Adrenal gland (tissue), 12 donors: ENCODE measurements around the gene GRIK1. TPM values are rescaled to one million over a fixed set of nuclear protein-coding genes. Genes with fewer than 3 reads are reported as not detected.

ENCODE experiments used
- DNase-seq, 7 donors: peaks; one replicate each; pipeline ENCODE4 v3.0.0-alpha.2; 2019 to 2020
- H3K27ac ChIP-seq, 5 donors: fragments of 200-600 bp; sonication (generic) in 4 of 5; 1 replicate in 3 of 5; 2 replicates in 2 of 5; pipeline versions ENCODE4 v1.5.1 to v1.8.0; 2016 to 2020; ENCODE audit warnings: mild to moderate bottlenecking in 1 of 5
- H3K27me3 ChIP-seq: fragments of 200-600 bp; 2 replicates; pipeline ENCODE4 v1.8.0; 2021
- H3K36me3 ChIP-seq, 2 donors: fragments of 200-600 bp; replicated peaks in 1 of 2; 1 replicate in 1 of 2; 2 replicates in 1 of 2; pipeline versions ENCODE4 v1.5.1 to v1.8.0; 2018 to 2022
- H3K4me1 ChIP-seq, 2 donors: fragments of 200-600 bp; replicated peaks in 1 of 2; 1 replicate in 1 of 2; 2 replicates in 1 of 2; pipeline versions ENCODE4 v1.5.1 to v1.8.0; 2018 to 2021
- H3K4me3 ChIP-seq, 4 donors: fragments of 200-600 bp; sonication (generic) in 3 of 4; one replicate each; pipeline ENCODE4 v1.5.1; 2016 to 2018
- H3K9me3 ChIP-seq, 3 donors: fragments of 200-600 bp; sonication (generic) in 1 of 3; replicated peaks in 1 of 3; 1 replicate in 2 of 3; 2 replicates in 1 of 3; pipeline versions ENCODE4 v1.5.1 to v1.8.0; 2016 to 2021
- POLR2A ChIP-seq, 2 donors: fragments of 450-650 bp; IDR thresholded peaks; one replicate each; pipeline ENCODE4 v1.6.1; 2017; ENCODE audit warnings: antibody characterized with exemption in 2 of 2, mild to moderate bottlenecking in 2 of 2, moderate library complexity in 1 of 2
- WGBS, 4 donors: extraction: QIAGEN DNeasy Blood & Tissue Kit in 2 of 4; methylation state at CpG; one replicate each; pipeline versions ENCODE4 v1.1.5 to v1.1.7; 2013 to 2017; 5-methylcytosine and 5-hydroxymethylcytosine counted together
- intact Hi-C, 2 donors: fragments of 100-400 bp; cut with DNase I; formaldehyde crosslinking; loops; one replicate each; pipeline versions ENCODE4 v1.14.1 to v1.15.0; 2022 to 2023
- polyA plus RNA-seq, 3 donors: library from polyadenylated mRNA; stranded (reverse); fragments of 200-250 nt in 2 of 3; fragments of 350-450 nt in 1 of 3; fragmentation: Illumina TruSeq in 1 of 3; extraction: RNeasy Lipid Tissue Mini Kit (QIAGEN cat#74804) in 1 of 3; gene quantifications; one replicate each; pipeline ENCODE4 v1.2.3, GENCODE V29; 2013 to 2014
- total RNA-seq, 9 donors: library from RNA; depleted of rRNA in 4 of 9; stranded (reverse); fragments of >200 nt in 4 of 9; fragments of 120-200 nt in 1 of 9; fragmentation: NEBNext Ultra II Directional in 1 of 9; extraction: Animal tissue kit (Norgen Biotek cat#: 25700) in 1 of 9; gene quantifications; one replicate each; pipeline versions ENCODE4 v1.1.0 to v1.2.4, GENCODE V29; 2013 to 2023
- TF ChIP-seq, protein P1 (sequence below), 6 experiments: fragments of 450-650 bp in 4 of 6; fragments of 200-600 bp in 2 of 6; sonication (generic) in 1 of 6; IDR thresholded peaks; 1 replicate in 5 of 6; 2 replicates in 1 of 6; pipeline versions ENCODE4 v1.5.1 to v1.8.0; 2016 to 2021; ENCODE audit warnings: antibody characterized with exemption in 6 of 6, mild to moderate bottlenecking in 2 of 6, moderate library complexity in 1 of 6
- donor health status: healthy with polysubstance abuse.
- donor health status: Bipolar disorder and iron deficiency.
- donor health status: DM: yes; HTN: yes; CAD: no.
- donor health status: DM: no; HTN: no; CAD: no.
- donor health status: DM: no; HTN: no; CAD: no.
- donor health status: DM: yes; HTN: yes; CAD: no.

GRIK1 gene
- total and polyA plus RNA-seq, 12 donors, result 0.23 to 47.4 (median 8.1) TPM; not detected in 3

DNA sequence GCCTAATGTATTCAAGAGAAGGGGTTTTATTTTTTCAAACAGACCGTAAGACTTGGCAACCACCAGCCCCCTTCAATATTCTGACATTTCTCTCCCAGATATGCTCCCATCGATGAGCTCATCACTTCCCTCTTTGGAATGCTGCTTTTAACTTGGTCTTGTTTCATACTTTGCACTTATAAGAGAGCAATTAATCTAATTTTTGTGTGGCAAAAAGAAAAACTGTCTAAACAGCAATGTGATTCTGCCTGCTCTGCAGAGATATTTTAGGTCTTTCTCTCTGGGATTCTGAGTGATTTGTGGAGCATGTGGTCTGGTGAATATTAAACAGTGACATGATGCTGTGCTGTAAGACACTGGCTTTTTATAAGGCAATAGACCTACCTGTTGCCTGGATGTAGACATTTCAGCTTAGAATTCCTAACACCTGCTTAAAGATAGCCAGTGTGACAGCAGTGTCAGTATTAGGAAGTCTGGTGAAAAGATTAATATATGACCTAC is 356.3 kb downstream of the GRIK1 start:
- 68 to 81% (median 75%) methylated on average over 2 of the region's 2 CpGs for WGBS, 4 donors
- Histone ChIP-seq H3K27ac (no peak overlapping the region), H3K36me3 (no peaks in the 10 kb centered on the region), H3K9me3 (no peaks in the 10 kb centered on the region), H3K4me1 (no peaks in the 10 kb centered on the region), H3K4me3 (no peak overlapping the region), H3K27me3 (no peaks in the 10 kb centered on the region)
- DNase-seq, result no peak
- TF ChIP-seq POLR2A (IDR thresholded peaks at IDR 0.05), result no peak
- TF ChIP-seq, protein P1, sequence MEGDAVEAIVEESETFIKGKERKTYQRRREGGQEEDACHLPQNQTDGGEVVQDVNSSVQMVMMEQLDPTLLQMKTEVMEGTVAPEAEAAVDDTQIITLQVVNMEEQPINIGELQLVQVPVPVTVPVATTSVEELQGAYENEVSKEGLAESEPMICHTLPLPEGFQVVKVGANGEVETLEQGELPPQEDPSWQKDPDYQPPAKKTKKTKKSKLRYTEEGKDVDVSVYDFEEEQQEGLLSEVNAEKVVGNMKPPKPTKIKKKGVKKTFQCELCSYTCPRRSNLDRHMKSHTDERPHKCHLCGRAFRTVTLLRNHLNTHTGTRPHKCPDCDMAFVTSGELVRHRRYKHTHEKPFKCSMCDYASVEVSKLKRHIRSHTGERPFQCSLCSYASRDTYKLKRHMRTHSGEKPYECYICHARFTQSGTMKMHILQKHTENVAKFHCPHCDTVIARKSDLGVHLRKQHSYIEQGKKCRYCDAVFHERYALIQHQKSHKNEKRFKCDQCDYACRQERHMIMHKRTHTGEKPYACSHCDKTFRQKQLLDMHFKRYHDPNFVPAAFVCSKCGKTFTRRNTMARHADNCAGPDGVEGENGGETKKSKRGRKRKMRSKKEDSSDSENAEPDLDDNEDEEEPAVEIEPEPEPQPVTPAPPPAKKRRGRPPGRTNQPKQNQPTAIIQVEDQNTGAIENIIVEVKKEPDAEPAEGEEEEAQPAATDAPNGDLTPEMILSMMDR (IDR thresholded peaks at IDR 0.05), result no peak
- intact Hi-C loops, result no loop called here

DNA sequence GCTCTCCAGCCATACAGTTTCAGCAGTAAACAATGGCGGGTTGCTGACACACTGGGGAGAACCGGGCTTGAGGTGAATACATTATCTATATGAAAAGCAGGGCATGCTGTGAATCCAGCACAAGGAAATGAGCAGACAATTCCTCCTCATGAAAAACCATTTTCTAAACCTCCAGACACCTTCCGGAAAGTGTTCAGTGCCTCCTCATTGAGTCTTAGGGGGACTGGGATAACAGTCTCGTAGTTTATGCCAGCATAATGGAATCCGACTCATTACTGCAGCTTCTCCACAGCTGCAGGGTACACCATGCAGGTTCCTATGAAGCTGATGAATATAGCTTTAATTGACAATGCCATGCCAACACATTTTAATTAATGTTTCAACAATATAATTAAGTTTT is 356.9 kb downstream of the GRIK1 start:
- H3K4me1 ChIP-seq, result no peaks in the 10 kb centered on the region
- no peak for DNase-seq
- H3K27ac ChIP-seq, result no peak overlapping the region
- no peak for TF ChIP-seq POLR2A (IDR thresholded peaks at IDR 0.05)
- TF ChIP-seq, protein P1 (IDR thresholded peaks at IDR 0.05), result no peak
- no peak overlapping the region for H3K4me3 ChIP-seq
- H3K9me3 ChIP-seq, result no peaks in the 10 kb centered on the region
- no peaks in the 10 kb centered on the region for H3K27me3 ChIP-seq
- WGBS, 4 donors, result 89 to 96% (median 92%) methylated on average over 5 of the region's 5 CpGs
- H3K36me3 ChIP-seq, result no peaks in the 10 kb centered on the region
- intact Hi-C loops, result no loop called here

DNA sequence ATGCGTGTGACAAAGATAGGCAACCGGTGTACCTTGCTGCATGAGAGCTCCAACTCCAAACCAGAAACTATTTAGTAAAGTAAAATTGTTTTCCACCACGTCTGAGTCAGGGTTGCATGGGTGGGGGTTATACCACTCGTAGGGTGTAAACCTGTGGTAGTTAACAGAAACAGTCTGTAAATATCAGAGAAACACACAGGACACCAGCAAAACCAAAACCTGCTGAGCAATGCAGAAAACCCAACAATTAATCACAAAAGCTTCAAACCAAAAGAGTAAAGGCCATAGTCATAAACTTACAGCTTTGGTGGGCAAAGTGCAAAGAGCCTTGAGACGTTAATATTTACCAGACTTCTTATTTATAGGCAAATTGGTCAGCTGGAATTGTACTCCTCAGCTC is 358.4 kb downstream of the GRIK1 start:
- no peaks in the 10 kb centered on the region for H3K27me3 ChIP-seq
- H3K4me1 ChIP-seq, result no peaks in the 10 kb centered on the region
- H3K36me3 ChIP-seq, result no peaks in the 10 kb centered on the region
- H3K4me3 ChIP-seq, result no peak overlapping the region
- DNase-seq, result no peak
- WGBS, 4 donors, result 81 to 88% (median 82%) methylated on average over 5 of the region's 5 CpGs
- TF ChIP-seq, protein P1 (IDR thresholded peaks at IDR 0.05), result no peak
- TF ChIP-seq POLR2A (IDR thresholded peaks at IDR 0.05), result no peak
- H3K9me3 ChIP-seq, result no peaks in the 10 kb centered on the region
- intact Hi-C loops, result no loop called here
- H3K27ac ChIP-seq, result no peak overlapping the region

- Histone ChIP-seq H3K4me1 (no peaks in the 10 kb centered on the region), H3K4me3 (no peak overlapping the region), H3K27me3 (no peaks in the 10 kb centered on the region), H3K36me3 (no peaks in the 10 kb centered on the region), H3K9me3 (no peaks in the 10 kb centered on the region), H3K27ac (no peak overlapping the region)
- no peak for DNase-seq
- no peak for TF ChIP-seq POLR2A (IDR thresholded peaks at IDR 0.05)
- TF ChIP-seq, protein P1 (IDR thresholded peaks at IDR 0.05), result no peak
- intact Hi-C loops, result no loop called here
- WGBS, 4 donors, result 84 to 93% (median 90%) methylated on average over 5 of the region's 5 CpGs
Measured at GRCh38 chr21:29580732-29581285, 359.0 kb downstream of the GRIK1 start.
